Spleen (tissue), 11 donors: ENCODE measurements around the gene TKFC. TPM values are rescaled to one million over a fixed set of nuclear protein-coding genes. Genes with fewer than 3 reads are reported as not detected.

Experiments
- DNase-seq: peaks from one replicate; pipeline ENCODE4 v3.0.0-alpha.2; 2020
- H3K27ac ChIP-seq, 8 donors: fragments of 200-600 bp; sonication (generic) in 7 of 8; 1 replicate in 4 of 8; 2 replicates in 4 of 8; pipeline versions ENCODE4 v1.5.0 to v1.8.0; 2016 to 2021; ENCODE audit warnings: inconsistent platforms in 4 of 8, mild to moderate bottlenecking in 4 of 8, moderate library complexity in 1 of 8
- H3K27me3 ChIP-seq, 7 donors: fragments of 200-600 bp; sonication (generic) in 6 of 7; replicated peaks in 1 of 7; 1 replicate in 4 of 7; 2 replicates in 3 of 7; pipeline versions ENCODE4 v1.5.0 to v1.8.0; 2016 to 2021; ENCODE audit warnings: inconsistent platforms in 3 of 7, mild to moderate bottlenecking in 1 of 7
- H3K36me3 ChIP-seq, 6 donors: fragments of 200-600 bp; sonication (generic) in 5 of 6; 1 replicate in 4 of 6; 2 replicates in 2 of 6; pipeline versions ENCODE4 v1.5.0 to v1.8.0; 2016 to 2021; ENCODE audit warnings: inconsistent platforms in 2 of 6
- H3K4me1 ChIP-seq, 6 donors: fragments of 200-600 bp; sonication (generic) in 5 of 6; 1 replicate in 3 of 6; 2 replicates in 3 of 6; pipeline versions ENCODE4 v1.5.0 to v1.8.0; 2016 to 2021; ENCODE audit warnings: inconsistent platforms in 3 of 6
- H3K4me3 ChIP-seq, 8 donors: fragments of 200-600 bp; sonication (generic) in 7 of 8; 1 replicate in 4 of 8; 2 replicates in 4 of 8; pipeline versions ENCODE4 v1.5.0 to v1.8.0; 2016 to 2021; ENCODE audit warnings: inconsistent platforms in 4 of 8, mild to moderate bottlenecking in 4 of 8, moderate library complexity in 2 of 8
- H3K9me3 ChIP-seq, 8 donors: fragments of 200-600 bp; sonication (generic) in 7 of 8; 1 replicate in 4 of 8; 2 replicates in 4 of 8; pipeline versions ENCODE4 v1.5.0 to v1.8.0; 2016 to 2021; ENCODE audit warnings: inconsistent platforms in 4 of 8
- POLR2A ChIP-seq, 3 donors: fragments of 450-650 bp; IDR thresholded peaks; one replicate each; pipeline ENCODE4 v1.5.1; 2017; ENCODE audit warnings: antibody characterized with exemption in 3 of 3, mild to moderate bottlenecking in 1 of 3
- POLR2AphosphoS5 ChIP-seq, 3 donors: sonication (generic); formaldehyde crosslinking; IDR thresholded peaks; one replicate each; pipeline ENCODE4 v1.5.1; 2017; ENCODE audit warnings: antibody characterized with exemption in 3 of 3
- WGBS, 5 donors: extraction: QIAGEN DNeasy Blood & Tissue Kit in 3 of 5; methylation state at CpG; one replicate each; pipeline versions ENCODE4 v1.1.5 to v1.1.7; 2013 to 2018; 5-methylcytosine and 5-hydroxymethylcytosine counted together
- intact Hi-C: fragments of 100-400 bp; cut with DNase I; formaldehyde crosslinking; loops from one replicate; pipeline ENCODE4 v1.15.0; 2023; ENCODE audit warnings: low total_unique reads
- polyA plus RNA-seq, 3 donors: library from polyadenylated mRNA; stranded (reverse); fragments of 200-250 nt; gene quantifications; one replicate each; pipeline ENCODE4 v1.2.1, GENCODE V29; 2013
- total RNA-seq, 7 donors: library from RNA; depleted of rRNA in 3 of 7; stranded (reverse); fragments of >200 nt in 3 of 7; fragmentation: NEBNext Ultra II Directional in 4 of 7; extraction: Animal tissue kit (Norgen Biotek cat#: 25700) in 4 of 7; gene quantifications; one replicate each; pipeline versions ENCODE4 v1.1.0 to v1.2.1, GENCODE V29; 2016 to 2021
- TF ChIP-seq, protein P1 (sequence below), 11 experiments: fragments of 200-600 bp in 7 of 11; fragments of 450-650 bp in 4 of 11; sonication (generic) in 4 of 11; IDR thresholded peaks in 8 of 11; conservative IDR thresholded peaks in 3 of 11; 1 replicate in 7 of 11; 2 replicates in 4 of 11; pipeline versions ENCODE4 v1.4.0 to v1.8.0; 2016 to 2021; ENCODE audit warnings: antibody characterized with exemption in 11 of 11, inconsistent platforms in 4 of 11, mild to moderate bottlenecking in 1 of 11
- donor health status: healthy with polysubstance abuse.
- donor health status: DM: no; HTN: no; CAD: no; lungs with moderate emphysema.
- donor health status: DM: no; HTN: no; CAD: no.
- donor health status: Bipolar disorder and iron deficiency.
- donor health status: healthy.
- donor health status: DM: no; HTN: no; CAD: no.
- donor health status: DM: yes; HTN: yes; CAD: no.

TKFC gene
- total and polyA plus RNA-seq, 10 donors: 30.6 to 61.5 (median 34.9) TPM

DNA sequence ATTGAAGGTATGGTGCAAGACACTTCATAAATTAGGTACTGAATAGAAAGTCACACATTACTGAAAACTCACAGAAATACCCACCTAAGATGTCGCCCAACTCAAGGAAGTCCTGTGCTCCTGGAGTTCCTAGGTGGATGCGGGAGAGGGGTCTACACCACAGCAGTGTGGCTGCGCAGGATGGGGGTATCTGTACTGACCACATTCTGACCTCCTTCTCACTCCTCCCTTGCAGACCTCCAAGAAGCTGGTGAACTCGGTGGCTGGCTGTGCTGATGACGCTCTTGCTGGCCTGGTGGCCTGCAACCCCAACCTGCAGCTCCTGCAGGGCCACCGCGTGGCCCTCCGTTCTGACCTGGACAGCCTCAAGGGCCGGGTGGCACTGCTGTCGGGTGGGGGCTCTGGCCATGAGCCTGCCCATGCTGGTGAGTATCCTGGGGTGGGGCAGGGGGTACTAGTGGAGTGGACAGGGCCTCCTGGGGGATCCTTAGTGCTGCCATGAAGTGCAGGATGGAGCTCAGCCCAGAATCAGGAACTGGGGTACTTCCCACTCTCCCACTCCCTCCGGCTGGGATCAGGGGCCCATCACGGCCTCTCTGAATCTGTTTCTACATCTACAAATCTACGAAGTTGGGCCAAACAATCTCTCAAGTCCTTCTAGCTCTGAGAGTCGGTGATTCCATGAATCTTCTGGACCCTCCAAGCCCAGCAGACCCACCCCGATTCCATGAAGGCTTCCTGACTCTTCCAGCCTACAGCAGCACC, 4.9 kb downstream of the TKFC start:
- H3K27ac ChIP-seq: no peak overlapping the region
- no peak overlapping the region for H3K4me3 ChIP-seq
- intact Hi-C loops: loop anchor here (2.0 to 10.0 kb wide), 2 partner anchors 47 to 87 kb away; partner anchors contain the start of gene CPSF7
- H3K9me3 ChIP-seq: no peaks in the 10 kb centered on the region
- DNase-seq: no peak
- peaks cover 0 to 47% (median 0%) of the 10 kb centered on the region in 6 donors for H3K36me3 ChIP-seq
- WGBS, 5 donors: 92 to 97% (median 93%) methylated on average over 12 to 15 of the region's 15 CpGs
- H3K4me1 ChIP-seq: peaks cover 14 to 44% (median 27%) of the 10 kb centered on the region in 6 donors
- no peaks in the 10 kb centered on the region for H3K27me3 ChIP-seq
- TF ChIP-seq, protein P1, sequence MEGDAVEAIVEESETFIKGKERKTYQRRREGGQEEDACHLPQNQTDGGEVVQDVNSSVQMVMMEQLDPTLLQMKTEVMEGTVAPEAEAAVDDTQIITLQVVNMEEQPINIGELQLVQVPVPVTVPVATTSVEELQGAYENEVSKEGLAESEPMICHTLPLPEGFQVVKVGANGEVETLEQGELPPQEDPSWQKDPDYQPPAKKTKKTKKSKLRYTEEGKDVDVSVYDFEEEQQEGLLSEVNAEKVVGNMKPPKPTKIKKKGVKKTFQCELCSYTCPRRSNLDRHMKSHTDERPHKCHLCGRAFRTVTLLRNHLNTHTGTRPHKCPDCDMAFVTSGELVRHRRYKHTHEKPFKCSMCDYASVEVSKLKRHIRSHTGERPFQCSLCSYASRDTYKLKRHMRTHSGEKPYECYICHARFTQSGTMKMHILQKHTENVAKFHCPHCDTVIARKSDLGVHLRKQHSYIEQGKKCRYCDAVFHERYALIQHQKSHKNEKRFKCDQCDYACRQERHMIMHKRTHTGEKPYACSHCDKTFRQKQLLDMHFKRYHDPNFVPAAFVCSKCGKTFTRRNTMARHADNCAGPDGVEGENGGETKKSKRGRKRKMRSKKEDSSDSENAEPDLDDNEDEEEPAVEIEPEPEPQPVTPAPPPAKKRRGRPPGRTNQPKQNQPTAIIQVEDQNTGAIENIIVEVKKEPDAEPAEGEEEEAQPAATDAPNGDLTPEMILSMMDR (IDR thresholded peaks at IDR 0.05 in 8 of 11, conservative IDR thresholded peaks at IDR 0.05 in 3 of 11): no peak
- TF ChIP-seq POLR2AphosphoS5 (IDR thresholded peaks at IDR 0.05): no peak
- no peak for TF ChIP-seq POLR2A (IDR thresholded peaks at IDR 0.05)

DNA sequence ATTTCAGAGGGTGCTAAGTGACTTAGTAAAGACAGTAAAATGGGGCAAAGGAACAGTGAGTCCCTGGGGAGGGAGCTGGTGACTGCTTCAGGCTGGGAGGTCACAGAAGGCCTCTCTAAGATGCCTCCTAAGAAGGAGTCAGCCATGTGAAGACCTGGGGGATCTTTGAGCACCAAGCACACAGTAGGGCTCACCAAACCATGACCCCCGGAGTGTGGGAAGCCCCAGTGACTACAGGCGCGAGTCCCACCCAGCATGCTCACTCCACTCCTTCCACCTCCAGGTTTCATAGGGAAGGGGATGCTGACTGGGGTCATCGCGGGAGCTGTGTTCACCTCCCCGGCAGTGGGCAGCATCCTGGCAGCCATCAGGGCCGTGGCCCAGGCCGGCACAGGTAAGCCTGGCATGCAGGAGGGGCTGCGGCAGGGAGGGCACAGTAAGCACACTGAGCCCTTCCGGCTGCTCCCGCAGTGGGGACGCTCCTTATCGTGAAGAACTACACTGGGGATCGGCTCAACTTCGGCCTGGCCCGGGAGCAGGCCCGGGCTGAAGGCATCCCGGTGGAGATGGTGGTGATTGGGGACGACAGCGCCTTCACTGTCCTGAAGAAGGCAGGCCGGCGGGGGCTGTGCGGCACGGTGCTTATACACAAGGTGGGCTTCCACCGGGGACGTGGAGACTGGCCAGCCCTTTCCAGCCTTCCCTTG, 5.9 kb downstream of the TKFC start:
- TF ChIP-seq POLR2AphosphoS5 (IDR thresholded peaks at IDR 0.05): peak in 1 of 3 donors; percentile 12
- TF ChIP-seq POLR2A (IDR thresholded peaks at IDR 0.05): no peak
- TF ChIP-seq, protein P1 (IDR thresholded peaks at IDR 0.05 in 8 of 11, conservative IDR thresholded peaks at IDR 0.05 in 3 of 11): no peak

DNA sequence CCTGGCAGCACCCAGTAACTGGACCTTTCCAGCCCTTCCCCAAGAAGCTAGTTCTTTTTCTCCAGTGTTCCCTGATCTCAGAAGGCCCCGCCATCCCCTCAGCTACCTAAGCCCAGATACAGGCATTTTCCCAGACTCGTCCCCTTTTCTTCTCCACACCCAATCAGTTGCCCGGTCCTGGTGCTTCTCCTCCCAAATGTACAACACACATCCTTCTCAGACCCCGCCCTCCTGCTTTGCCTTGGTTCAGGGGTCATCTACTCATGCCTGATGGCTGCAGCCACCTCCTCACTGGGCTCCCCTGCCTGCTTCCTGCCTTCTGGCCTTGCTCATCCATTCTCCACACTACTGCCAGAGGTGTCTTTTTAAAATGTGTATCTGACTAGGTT, 6.5 kb downstream of the TKFC start:
- H3K9me3 ChIP-seq: no peaks in the 10 kb centered on the region
- peaks cover 0 to 61% (median 0%) of the 10 kb centered on the region in 6 donors for H3K36me3 ChIP-seq
- DNase-seq: no peak
- peaks cover 11 to 37% (median 25%) of the 10 kb centered on the region in 6 donors for H3K4me1 ChIP-seq
- H3K27ac ChIP-seq: no peak overlapping the region
- no peaks in the 10 kb centered on the region for H3K27me3 ChIP-seq
- H3K4me3 ChIP-seq: no peak overlapping the region
- WGBS, 5 donors: 89 to 95% (median 91%) methylated on average over 4 of the region's 4 CpGs
- intact Hi-C loops: loop anchor here (10.0 kb wide), 1 partner anchor 85 kb away; the partner anchor contains the start of gene CPSF7
- TF ChIP-seq, protein P1 (IDR thresholded peaks at IDR 0.05 in 8 of 11, conservative IDR thresholded peaks at IDR 0.05 in 3 of 11): no peak
- TF ChIP-seq POLR2AphosphoS5 (IDR thresholded peaks at IDR 0.05): no peak
- no peak for TF ChIP-seq POLR2A (IDR thresholded peaks at IDR 0.05)

More for the DNA sequence above, 5.9 kb downstream of the TKFC start:
- Histone ChIP-seq H3K9me3 (no peaks in the 10 kb centered on the region), H3K4me3 (no peak overlapping the region), H3K4me1 (peaks cover 11 to 41% (median 26%) of the 10 kb centered on the region in 6 donors), H3K27ac (no peak overlapping the region), H3K36me3 (peaks cover 0 to 56% (median 0%) of the 10 kb centered on the region in 6 donors), H3K27me3 (no peaks in the 10 kb centered on the region)
- DNase-seq: peak; percentile 62
- 91 to 96% (median 93%) methylated on average over 22 to 26 of the region's 26 CpGs for WGBS, 5 donors
- intact Hi-C loops: loop anchor here (10.0 kb wide), 1 partner anchor 86 kb away; the partner anchor contains the start of gene CPSF7

DNA sequence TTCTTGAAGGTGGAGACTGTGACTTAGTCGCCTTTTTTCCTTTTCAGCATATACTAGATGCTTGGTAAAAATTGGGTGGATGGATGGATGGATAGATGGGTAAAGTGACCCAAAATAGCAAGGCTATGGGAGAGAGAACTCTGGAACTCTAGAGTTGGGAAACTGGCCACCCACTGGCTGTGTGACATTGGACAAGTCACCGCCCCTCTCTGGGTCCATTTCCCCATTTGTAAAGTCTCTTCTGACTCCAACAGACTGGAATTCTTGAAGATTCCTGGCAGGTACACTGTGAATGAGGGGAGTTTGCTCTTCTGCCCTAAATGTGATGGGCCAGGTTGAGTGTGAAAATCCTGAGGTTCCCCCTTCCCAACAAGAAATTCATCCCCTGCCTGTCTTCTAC, 8.0 kb downstream of the TKFC start:
- WGBS, 5 donors: 86 to 98% (median 95%) methylated on average over 2 of the region's 2 CpGs
- Histone ChIP-seq H3K36me3 (peaks cover 0 to 75% (median 0%) of the 10 kb centered on the region in 6 donors), H3K27ac (no peak overlapping the region)

More for the DNA sequence above, 8.0 kb downstream of the TKFC start:
- H3K9me3 ChIP-seq: no peaks in the 10 kb centered on the region
- intact Hi-C loops: no loop called here
- TF ChIP-seq POLR2A (IDR thresholded peaks at IDR 0.05) (no peak), POLR2AphosphoS5 (IDR thresholded peaks at IDR 0.05) (no peak)
- TF ChIP-seq, protein P1 (IDR thresholded peaks at IDR 0.05 in 8 of 11, conservative IDR thresholded peaks at IDR 0.05 in 3 of 11): no peak
- peaks cover 18 to 40% (median 28%) of the 10 kb centered on the region in 6 donors for H3K4me1 ChIP-seq
- no peaks in the 10 kb centered on the region for H3K27me3 ChIP-seq
- H3K4me3 ChIP-seq: no peak overlapping the region
- no peak for DNase-seq
